ENCODE measurements around the gene FAM156B. TPM values are rescaled to one million over a fixed set of nuclear protein-coding genes. Genes with fewer than 3 reads are reported as not detected.
"Not testable (repeated sequence)": the region's sequence is repeated elsewhere in the genome, so short reads cannot be mapped to it uniquely, and the experiment has no call there.

The FAM156B gene
- total RNA-seq, 1 experiment from 2014 or later, result 3.5 TPM

GRCh38 chrX:52923781-52924241 is 26.7 kb downstream of the FAM156B start:
- peak; percentile 31 for DNase-seq (ENCODE audit: low read depth)

GRCh38 chrX:52930214-52930613 is 33.1 kb downstream of the FAM156B start:
- DNase-seq (ENCODE audit: low read depth), result not testable (repeated sequence)

- no peak for DNase-seq (ENCODE audit: low read depth)
Observed at GRCh38 chrX:52933213-52933612, 36.1 kb downstream of the FAM156B start.

- no peak for DNase-seq (ENCODE audit: low read depth)
Observed at GRCh38 chrX:52933976-52934703, 37.0 kb downstream of the FAM156B start.

- DNase-seq (ENCODE audit: low read depth), result peak; percentile 93
Observed at GRCh38 chrX:52934704-52935469, 37.8 kb downstream of the FAM156B start.

- not testable (repeated sequence) for DNase-seq (ENCODE audit: low read depth)
Observed at GRCh38 chrX:52935470-52935784, 38.3 kb downstream of the FAM156B start.

GRCh38 chrX:52940704-52941103 is 43.6 kb downstream of the FAM156B start:
- not testable (repeated sequence) for DNase-seq (ENCODE audit: low read depth)

- DNase-seq (ENCODE audit: low read depth), result not testable (repeated sequence)
Observed at GRCh38 chrX:52941728-52942127, 44.6 kb downstream of the FAM156B start.

- not testable (repeated sequence) for DNase-seq (ENCODE audit: low read depth)
Observed at GRCh38 chrX:52945838-52946494, 48.8 kb downstream of the FAM156B start.

- not testable (repeated sequence) for DNase-seq (ENCODE audit: low read depth)
Observed at GRCh38 chrX:52947501-52947900, 50.4 kb downstream of the FAM156B start.

- not testable (repeated sequence) for DNase-seq (ENCODE audit: low read depth)
Observed at GRCh38 chrX:52948265-52948664, 51.1 kb downstream of the FAM156B start.

- not testable (repeated sequence) for DNase-seq (ENCODE audit: low read depth)
Observed at GRCh38 chrX:52949325-52949724, 52.2 kb downstream of the FAM156B start.

GRCh38 chrX:52949884-52950283 is 52.8 kb downstream of the FAM156B start:
- DNase-seq (ENCODE audit: low read depth), result not testable (repeated sequence)

Other genes starting within 250 kb of the FAM156B start
- gene SSX7, start 242.4 kb upstream of the FAM156B start, total RNA-seq (2014; rRNA removed; shearing (Covaris generic)), result not detected in 2 replicates
- gene SSX2, start 190.2 kb upstream of the FAM156B start, total RNA-seq (2014; rRNA removed; shearing (Covaris generic)), result not detected in 2 replicates
- gene SSX2B, start 146.1 kb upstream of the FAM156B start, total RNA-seq (2014; rRNA removed; shearing (Covaris generic)), result 1.5 and 2.6 TPM in 2 replicates
- not detected in 2 replicates for gene SPANXN5, start 99.9 kb upstream of the FAM156B start, total RNA-seq (2014; rRNA removed; shearing (Covaris generic))
- not detected in 2 replicates for gene XAGE5, start 86.0 kb upstream of the FAM156B start, total RNA-seq (2014; rRNA removed; shearing (Covaris generic))
- gene XAGE3, start 29.2 kb upstream of the FAM156B start, total RNA-seq (2014; rRNA removed; shearing (Covaris generic)), result not detected in 2 replicates
- 6.6 and 21.7 TPM in 2 replicates for gene FAM156A, start 61.2 kb downstream of the FAM156B start, total RNA-seq (2014; rRNA removed; shearing (Covaris generic))
- gene GPR173, start 151.5 kb downstream of the FAM156B start, total RNA-seq (2014; rRNA removed; shearing (Covaris generic)), result 0.24 and 1.2 TPM in 2 replicates
- 11.8 and 12.5 TPM in 2 replicates for gene TSPYL2, start 185.0 kb downstream of the FAM156B start, total RNA-seq (2014; rRNA removed; shearing (Covaris generic))
- gene KANTR, start 196.8 kb downstream of the FAM156B start, total RNA-seq (2014; rRNA removed; shearing (Covaris generic)), result 1.5 and 3.2 TPM in 2 replicates